Ectodermal cell (in vitro differentiated cells): ENCODE results near the gene BOK.

ENCODE experiments used
- H3K27ac ChIP-seq: 2 replicates; pipeline ENCODE4 v1.7.0; 2013; ENCODE audit warnings: mild to moderate bottlenecking, low read depth, low read length; ENCODE audit not compliant: insufficient read depth, poor library complexity, severe bottlenecking
- H3K27me3 ChIP-seq: 2 replicates; pipeline ENCODE4 v1.7.0; 2013; ENCODE audit warnings: mild to moderate bottlenecking, low read length; ENCODE audit not compliant: insufficient read depth, control insufficient read depth, poor library complexity, severe bottlenecking
- H3K36me3 ChIP-seq: one replicate; pipeline ENCODE4 v1.7.0; 2013; ENCODE audit warnings: low read length; ENCODE audit not compliant: control insufficient read depth, insufficient read depth
- H3K4me1 ChIP-seq: one replicate; pipeline ENCODE4 v1.7.0; 2013; ENCODE audit warnings: low read length; ENCODE audit not compliant: control insufficient read depth, insufficient read depth
- H3K4me3 ChIP-seq: 2 replicates; pipeline ENCODE4 v1.7.0; 2013; ENCODE audit warnings: low read depth, low read length, control low read depth; ENCODE audit not compliant: insufficient read depth
- H3K9me3 ChIP-seq: 2 replicates; pipeline ENCODE4 v1.7.0; 2013; ENCODE audit warnings: mild to moderate bottlenecking, low read length, moderate library complexity; ENCODE audit not compliant: control insufficient read depth
- WGBS, 2 experiments: methylation state at CpG; one replicate each; pipeline ENCODE4 v1.1.7; 2013; ENCODE audit warnings: missing lambda C conversion rate in 2 of 2; 5-methylcytosine and 5-hydroxymethylcytosine counted together

Gene BOK

DNA sequence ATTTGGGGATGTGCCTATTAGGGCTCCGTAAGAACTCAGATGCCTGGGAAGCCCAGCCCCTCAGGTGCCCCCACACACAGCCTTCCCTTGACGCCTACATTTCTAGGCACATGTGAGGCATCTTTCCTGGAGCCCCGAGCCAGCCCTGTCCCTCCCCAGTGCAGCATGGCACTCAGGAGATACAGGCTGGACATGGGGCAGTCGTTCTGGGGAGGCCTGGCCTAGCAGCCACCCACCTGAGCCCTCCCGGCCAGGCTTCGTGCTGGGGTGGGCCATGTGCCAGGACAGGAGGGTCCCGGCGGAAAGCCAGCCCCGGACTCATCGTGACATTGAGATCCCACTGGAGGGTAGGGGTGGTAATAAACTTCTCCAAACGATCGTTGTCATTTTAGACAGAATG, 15.2 kb downstream of the BOK start:
- Histone ChIP-seq H3K36me3 (no peaks in the 10 kb centered on the region), H3K27me3 (no peaks in the 10 kb centered on the region), H3K4me3 (no peak overlapping the region), H3K27ac (no peak overlapping the region), H3K9me3 (no peaks in the 10 kb centered on the region), H3K4me1 (no peaks in the 10 kb centered on the region)
- 94 to 95% methylated on average over 12 of the region's 12 CpGs for WGBS, 2 experiments

GRCh38 chr2:241574911-241575623, 16.5 kb downstream of the BOK start:
- H3K27me3 ChIP-seq, result no peaks in the 10 kb centered on the region

DNA sequence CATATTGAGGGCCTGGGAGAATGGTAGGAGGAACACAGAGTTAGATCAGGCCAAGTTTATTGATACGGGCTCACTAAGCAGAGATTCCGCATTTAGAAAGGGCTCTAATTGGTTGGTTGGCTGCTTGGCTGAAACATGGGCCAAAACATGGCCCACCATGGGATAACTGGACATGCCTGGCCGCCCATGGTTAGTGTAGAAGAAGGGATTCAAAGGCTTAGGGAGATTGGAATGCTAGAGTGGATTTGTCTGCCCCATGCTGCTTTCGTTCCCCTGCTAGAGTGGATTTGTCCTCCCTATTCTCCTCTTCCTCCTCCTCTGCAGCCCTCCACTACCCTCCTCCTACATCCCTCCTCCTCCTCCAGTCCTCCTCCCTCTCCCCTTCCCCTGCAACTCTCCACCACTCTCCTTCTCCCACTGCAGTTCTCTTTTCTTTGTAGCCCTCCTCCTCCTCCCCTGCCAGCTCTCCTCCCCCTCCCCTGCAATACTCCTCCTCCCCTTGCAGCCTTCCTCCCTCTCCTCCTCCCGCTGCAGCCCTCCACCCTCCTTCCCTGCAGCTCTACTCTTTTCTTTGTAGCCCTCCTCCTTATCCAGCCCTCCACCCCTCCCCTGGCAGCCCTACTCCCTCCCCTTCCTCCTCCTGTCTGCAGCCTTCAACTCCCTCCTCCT, 17.2 kb downstream of the BOK start:
- 69 to 73% methylated on average over 5 of the region's 5 CpGs for WGBS, 2 experiments
- Histone ChIP-seq H3K9me3 (no peaks in the 10 kb centered on the region), H3K4me3 (no peak overlapping the region), H3K4me1 (no peaks in the 10 kb centered on the region), H3K27ac (no peak overlapping the region), H3K36me3 (no peaks in the 10 kb centered on the region), H3K27me3 (no peaks in the 10 kb centered on the region)

More at GRCh38 chr2:241574911-241575623, 16.5 kb downstream of the BOK start:
- WGBS, 2 experiments, result 91 to 92% methylated on average over 7 of the region's 7 CpGs
- H3K4me3 ChIP-seq, result no peak overlapping the region
- H3K27ac ChIP-seq, result no peak overlapping the region
- no peaks in the 10 kb centered on the region for H3K36me3 ChIP-seq
- no peaks in the 10 kb centered on the region for H3K9me3 ChIP-seq
- no peaks in the 10 kb centered on the region for H3K4me1 ChIP-seq

- H3K9me3 ChIP-seq, result no peaks in the 10 kb centered on the region
Measured at GRCh38 chr2:241576293-241576654, 17.7 kb downstream of the BOK start.

DNA sequence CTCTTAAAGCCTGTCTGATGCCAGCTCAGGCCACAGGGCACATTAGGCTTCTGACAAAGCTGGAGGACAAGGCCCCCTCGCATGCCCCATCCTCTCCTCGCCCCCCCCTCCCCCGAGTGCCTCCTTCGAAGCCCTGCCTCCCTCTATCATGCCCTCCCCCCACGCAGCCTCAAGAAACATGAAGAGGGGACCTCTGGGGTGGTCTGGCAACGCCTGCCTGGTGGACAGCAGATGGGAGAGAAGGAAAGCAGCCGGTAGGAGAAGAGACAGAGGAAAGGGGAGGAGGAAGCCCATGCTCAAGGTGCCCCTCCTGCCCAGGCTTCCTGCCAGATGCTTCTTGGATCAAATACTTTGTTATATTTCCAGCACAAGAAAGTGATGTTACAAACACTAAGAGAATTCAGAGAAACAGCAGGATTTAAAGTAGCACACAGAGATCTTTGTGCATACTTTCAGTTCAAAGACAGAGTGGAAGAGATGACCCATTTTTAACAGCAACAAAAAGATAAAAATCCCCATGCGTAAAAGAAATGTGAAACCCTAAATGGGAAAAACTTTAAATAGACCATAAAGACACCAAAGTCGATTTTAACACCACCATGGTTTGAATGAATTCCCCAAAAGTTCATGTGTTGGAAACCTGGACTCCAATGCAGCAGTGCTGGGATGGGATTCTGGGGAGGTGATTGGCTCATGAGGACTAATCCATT, 19.0 kb downstream of the BOK start:
- peaks cover 2% of the 10 kb centered on the region for H3K36me3 ChIP-seq
- no peak overlapping the region for H3K27ac ChIP-seq
- WGBS, 2 experiments, result 77% methylated on average over 6 to 7 of the region's 9 CpGs
- no peaks in the 10 kb centered on the region for H3K27me3 ChIP-seq
- H3K4me1 ChIP-seq, result no peaks in the 10 kb centered on the region
- no peak overlapping the region for H3K4me3 ChIP-seq
- H3K9me3 ChIP-seq, result no peaks in the 10 kb centered on the region

More at GRCh38 chr2:241576293-241576654, 17.7 kb downstream of the BOK start:
- Histone ChIP-seq H3K27me3 (no peaks in the 10 kb centered on the region), H3K36me3 (no peaks in the 10 kb centered on the region), H3K4me3 (no peak overlapping the region), H3K4me1 (no peaks in the 10 kb centered on the region), H3K27ac (no peak overlapping the region)
- 94% methylated on average over 14 of the region's 14 CpGs for WGBS, 2 experiments

- Histone ChIP-seq H3K4me3 (no peak overlapping the region), H3K9me3 (no peaks in the 10 kb centered on the region), H3K36me3 (peaks cover 17% of the 10 kb centered on the region), H3K4me1 (no peaks in the 10 kb centered on the region), H3K27me3 (no peaks in the 10 kb centered on the region), H3K27ac (no peak overlapping the region)
- 92 to 93% methylated on average over 6 of the region's 7 CpGs for WGBS, 2 experiments
Measured at GRCh38 chr2:241579281-241579680, 20.7 kb downstream of the BOK start.

GRCh38 chr2:241582328-241582727, 23.8 kb downstream of the BOK start:
- Histone ChIP-seq H3K9me3 (peaks cover 3% of the 10 kb centered on the region), H3K36me3 (peaks cover 28% of the 10 kb centered on the region), H3K4me3 (no peak overlapping the region), H3K27me3 (no peaks in the 10 kb centered on the region), H3K4me1 (no peaks in the 10 kb centered on the region), H3K27ac (no peak overlapping the region)
- WGBS, 2 experiments, result 94 to 97% methylated on average over 8 of the region's 8 CpGs

GRCh38 chr2:241582806-241583205, 24.3 kb downstream of the BOK start:
- 95 to 96% methylated on average over 4 of the region's 4 CpGs for WGBS, 2 experiments
- Histone ChIP-seq H3K27me3 (no peaks in the 10 kb centered on the region), H3K36me3 (peaks cover 28% of the 10 kb centered on the region), H3K4me1 (no peaks in the 10 kb centered on the region), H3K4me3 (no peak overlapping the region), H3K9me3 (peaks cover 3% of the 10 kb centered on the region), H3K27ac (no peak overlapping the region)

DNA sequence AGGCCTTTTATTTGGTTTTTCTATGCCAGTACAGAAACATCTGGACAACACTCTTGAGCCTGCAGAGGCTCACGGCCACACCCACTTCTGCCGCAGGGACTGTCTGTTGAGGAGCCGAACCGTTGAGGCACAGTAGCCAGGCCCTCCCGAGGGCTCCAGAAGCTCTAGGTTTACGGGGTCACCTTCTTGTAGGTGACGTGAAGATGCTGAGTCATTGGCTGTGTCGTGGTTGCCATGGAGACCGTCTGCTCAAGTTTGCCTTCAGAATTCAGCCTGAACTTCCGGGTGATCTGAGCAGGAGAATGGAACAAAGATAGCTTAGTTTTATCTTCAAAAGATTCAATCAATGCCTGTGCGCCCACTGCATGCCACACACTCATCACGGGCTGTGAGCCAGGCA, 25.9 kb downstream of the BOK start:
- peaks cover 28% of the 10 kb centered on the region for H3K36me3 ChIP-seq
- no peak overlapping the region for H3K27ac ChIP-seq
- 91 to 92% methylated on average over 12 of the region's 12 CpGs for WGBS, 2 experiments
- H3K27me3 ChIP-seq, result no peaks in the 10 kb centered on the region
- H3K4me3 ChIP-seq, result no peak overlapping the region
- peaks cover 3% of the 10 kb centered on the region for H3K9me3 ChIP-seq
- no peaks in the 10 kb centered on the region for H3K4me1 ChIP-seq

GRCh38 chr2:241586564-241587264, 28.2 kb downstream of the BOK start:
- H3K27ac ChIP-seq, result no peak overlapping the region
- no peaks in the 10 kb centered on the region for H3K27me3 ChIP-seq
- no peak overlapping the region for H3K4me3 ChIP-seq
- WGBS, 2 experiments, result 93 to 94% methylated on average over 2 of the region's 2 CpGs
- peaks cover 28% of the 10 kb centered on the region for H3K36me3 ChIP-seq
- no peaks in the 10 kb centered on the region for H3K4me1 ChIP-seq
- H3K9me3 ChIP-seq, result peaks cover 3% of the 10 kb centered on the region
